Fibroblast of skin of abdomen (primary cell): ENCODE results near the gene TBC1D25. TPM values are rescaled to one million over a fixed set of nuclear protein-coding genes. Genes with fewer than 3 reads are reported as not detected.

Source experiments
- DNase-seq: peaks from one replicate; pipeline ENCODE4 v3.0.0-alpha.2; 2013
- polyA plus RNA-seq, 2 experiments: library from polyadenylated mRNA; unstranded; fragments of 120-200 nt; gene quantifications; one replicate each; pipeline ENCODE4 v1.2.1, GENCODE V29; 2013; ENCODE audit not compliant: insufficient read length in 2 of 2

The TBC1D25 gene
- 11.4 TPM for polyA plus RNA-seq (2013, experiment 1 of 2; ENCODE audit: insufficient read length)
- polyA plus RNA-seq (2013, experiment 2 of 2; ENCODE audit: insufficient read length): 12.2 TPM

DNA sequence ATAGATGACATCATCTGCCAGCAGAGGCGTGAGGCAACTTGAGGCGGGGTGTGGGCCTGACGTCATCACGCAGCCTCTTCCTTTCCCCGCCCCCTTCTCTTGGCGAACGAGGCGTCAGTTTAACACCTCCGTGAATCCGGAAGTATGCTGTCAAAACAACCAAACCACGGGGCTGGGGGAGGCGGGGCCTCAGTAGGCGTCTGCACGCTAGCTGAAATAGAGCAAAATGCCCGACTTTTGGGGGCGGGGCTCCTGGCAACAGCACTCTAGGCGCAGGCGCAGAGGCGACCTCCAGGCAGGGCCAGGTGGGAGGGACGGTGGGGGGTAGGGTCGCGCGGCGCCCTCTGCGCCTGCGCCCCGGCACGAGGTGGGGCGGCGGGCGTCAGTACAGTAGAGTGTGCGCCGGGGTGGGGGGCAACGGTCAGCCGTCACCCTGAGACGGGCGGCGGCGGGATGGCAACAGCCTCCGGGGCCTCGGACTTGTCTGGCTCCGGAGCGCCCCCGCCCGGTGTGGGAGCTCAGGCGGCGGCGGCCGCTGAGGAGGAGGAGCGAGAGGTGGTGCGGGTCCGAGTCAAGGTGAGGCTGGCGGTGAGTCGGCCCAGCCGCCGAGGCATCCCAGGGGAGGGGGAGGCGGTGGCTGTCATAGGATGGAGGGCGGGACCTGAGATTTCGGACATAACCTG lies at the start of gene TBC1D25:
TBC1D25 (plus strand) TSS at position 370 of the 683 bp plus-strand sequence; CDS start at position 454, 84 bp downstream.
- DNase-seq: peak; percentile 97

DNA sequence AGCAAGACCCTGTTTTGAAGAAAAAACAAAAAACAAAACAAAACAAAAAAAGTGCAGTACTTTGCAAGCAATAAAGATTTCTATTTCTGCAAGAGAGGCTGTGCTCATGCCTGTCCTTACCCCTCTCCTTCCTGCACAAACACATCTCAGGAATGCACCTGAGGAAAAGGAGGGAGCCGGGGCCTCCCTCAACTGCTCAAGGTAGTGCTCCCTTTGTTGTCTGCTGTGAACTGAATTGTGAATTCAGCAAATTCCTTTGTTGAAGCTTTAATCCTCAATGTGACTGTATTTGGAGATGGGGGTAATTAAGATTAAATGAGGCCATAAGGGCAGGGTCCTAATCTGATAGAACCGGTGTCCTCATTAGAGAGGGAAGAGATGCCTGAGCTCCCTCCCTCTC lies 49.6 kb upstream of the TBC1D25 start:
- no peak for DNase-seq

- no peak for DNase-seq
Observed at GRCh38 chrX:48490661-48491060, 48.9 kb upstream of the TBC1D25 start.

DNA sequence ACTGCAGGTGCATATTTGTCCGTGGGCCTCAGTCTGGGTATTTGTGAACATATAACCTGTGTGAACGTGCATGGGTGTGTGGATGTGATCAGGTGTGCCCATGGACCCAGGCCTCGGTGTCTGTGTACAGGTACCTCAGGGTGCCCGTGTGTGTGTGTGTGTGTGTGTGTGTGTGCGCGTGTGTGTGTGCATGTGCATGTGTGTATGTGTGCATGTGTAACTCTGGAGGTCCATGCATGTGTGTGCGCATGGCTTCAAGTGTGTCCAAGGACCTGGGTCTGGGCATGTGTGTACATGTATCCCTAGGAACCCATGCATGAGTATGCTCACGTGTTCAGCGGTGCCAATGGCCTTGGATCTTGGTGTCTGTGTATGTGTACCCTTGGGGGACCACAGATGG lies 47.7 kb upstream of the TBC1D25 start:
- no peak for DNase-seq

GRCh38 chrX:48492293-48492910 lies 47.1 kb upstream of the TBC1D25 start:
- peak; percentile 40 for DNase-seq

DNA sequence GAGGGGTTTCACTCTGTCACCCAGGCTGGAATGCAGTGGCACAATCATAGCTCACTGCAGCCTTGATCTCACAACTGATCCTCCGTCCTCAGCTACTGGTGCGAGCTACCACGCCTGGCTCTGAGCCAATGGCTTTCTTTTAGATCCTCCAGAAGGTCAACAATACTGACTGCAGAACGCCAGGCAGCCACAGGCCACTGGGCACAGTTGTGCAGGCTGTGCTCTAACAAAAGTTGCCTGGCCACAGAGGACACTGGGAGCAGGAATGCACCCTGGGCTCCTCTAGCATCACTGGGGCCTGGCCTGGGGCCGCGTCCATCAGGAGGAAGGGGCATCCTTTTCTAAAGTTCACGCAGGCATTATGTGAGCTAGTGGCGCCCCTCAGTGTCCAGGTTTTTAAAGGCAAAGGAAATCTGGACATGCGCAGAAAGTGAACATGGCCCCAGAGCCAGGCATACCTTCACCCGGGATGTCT lies 45.6 kb upstream of the TBC1D25 start:
- DNase-seq: peak; percentile 40

- no peak for DNase-seq
Observed at GRCh38 chrX:48496660-48497059, 42.9 kb upstream of the TBC1D25 start.

- no peak for DNase-seq
Observed at GRCh38 chrX:48497871-48498270, 41.6 kb upstream of the TBC1D25 start.

DNA sequence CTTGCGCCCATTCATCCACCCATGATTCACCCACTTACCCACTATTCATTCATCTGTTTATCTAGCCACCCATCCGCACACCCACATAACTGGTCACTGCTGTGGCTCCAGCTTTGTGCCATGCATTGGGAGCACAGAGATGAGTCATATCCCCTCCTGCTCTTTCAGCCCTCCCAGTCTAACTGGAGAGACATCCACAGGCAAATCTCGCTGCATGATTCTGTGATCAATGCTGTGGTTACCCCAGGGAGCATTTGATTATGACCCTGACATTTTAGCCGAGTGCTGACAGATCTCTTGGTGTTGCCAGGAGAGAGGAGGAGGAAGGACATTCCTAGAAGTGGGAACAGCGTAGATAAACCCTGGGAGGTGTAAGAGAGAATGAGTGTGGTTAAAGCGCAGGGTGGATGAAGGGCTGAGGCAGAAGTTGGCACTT lies 41.1 kb upstream of the TBC1D25 start:
- DNase-seq: peak; percentile 68

DNA sequence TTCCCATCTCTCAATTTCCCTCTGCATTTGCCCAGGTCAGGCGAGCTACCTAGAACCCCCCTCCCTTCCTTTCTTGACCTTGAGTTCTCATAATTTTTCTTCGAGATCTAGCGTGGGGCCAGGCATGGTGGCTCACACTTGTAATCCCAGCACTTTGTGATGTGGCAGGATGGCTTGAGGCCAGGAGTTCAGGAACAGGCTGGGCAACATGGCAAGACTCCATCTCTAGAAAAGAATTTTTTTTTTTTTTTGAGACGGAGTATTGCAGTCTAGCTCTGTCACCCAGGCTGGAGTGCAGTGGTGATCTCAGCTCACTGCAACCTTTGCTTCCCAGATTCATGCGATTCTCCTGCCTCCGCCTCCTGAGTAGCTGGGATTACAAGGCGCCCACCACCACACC lies 35.3 kb upstream of the TBC1D25 start:
- no peak for DNase-seq

DNA sequence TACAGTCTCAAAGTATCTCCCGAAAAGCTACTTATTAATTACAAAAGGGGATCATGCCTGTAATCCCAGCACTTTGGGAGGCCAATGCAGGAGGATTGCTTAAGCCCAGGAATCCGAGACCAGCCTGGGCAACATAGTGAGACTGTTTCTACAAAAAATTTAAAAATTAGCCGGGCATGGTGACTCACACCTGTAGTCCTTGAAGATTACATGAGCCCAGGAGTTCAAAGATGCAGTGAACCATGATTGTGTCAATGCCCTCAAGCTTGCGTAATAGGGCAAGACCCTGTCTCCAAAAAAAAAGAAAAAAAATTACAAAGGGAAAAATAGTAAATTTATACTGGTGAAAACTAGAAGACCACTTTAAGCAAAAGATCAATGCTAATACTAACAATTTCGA lies 34.0 kb upstream of the TBC1D25 start:
- DNase-seq: no peak

GRCh38 chrX:48507246-48507645 lies 32.3 kb upstream of the TBC1D25 start:
- DNase-seq: no peak

DNA sequence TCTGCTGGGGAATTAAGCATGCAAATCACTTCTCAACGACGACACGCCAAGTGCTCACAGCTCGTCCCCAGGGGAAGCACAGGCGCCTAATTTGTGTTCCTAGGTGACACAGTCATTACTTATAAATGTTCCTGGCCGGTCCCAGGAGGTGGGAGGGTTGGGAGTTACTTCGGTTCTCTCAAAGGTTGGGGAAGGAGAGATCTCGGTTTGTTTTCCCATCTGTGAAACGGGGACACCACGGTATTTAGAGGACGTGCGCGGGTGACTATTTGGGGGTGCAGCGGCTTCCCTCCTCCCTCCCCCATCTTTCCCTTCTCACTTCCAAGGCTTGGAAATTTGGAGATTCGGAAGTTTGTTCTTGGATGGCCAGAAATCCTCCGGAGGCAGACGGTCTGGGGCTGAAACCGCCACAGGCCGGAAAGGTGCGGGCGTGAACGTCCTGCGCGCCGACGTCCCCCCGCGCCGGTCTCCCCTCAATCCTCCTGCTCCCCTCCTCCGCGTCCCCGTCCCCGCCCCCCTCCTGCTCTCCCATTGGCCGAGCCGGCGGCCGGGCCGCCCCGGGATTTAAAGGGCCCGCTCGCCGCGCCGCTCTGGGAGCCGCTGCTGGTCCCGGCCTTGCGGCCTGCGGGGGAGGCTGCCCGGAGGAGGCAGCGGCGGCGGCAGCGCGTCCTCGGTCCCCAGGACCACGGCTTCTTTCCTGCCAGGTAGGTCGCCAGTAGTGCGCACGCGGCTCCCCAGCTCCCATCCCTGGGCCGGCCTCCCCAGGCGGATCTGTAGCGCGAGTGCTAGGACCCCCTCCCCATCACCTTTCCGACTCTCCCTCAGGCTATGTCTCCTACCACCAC lies 30.9 kb upstream of the TBC1D25 start, which contains the start of gene PORCN:
PORCN (plus strand) TSS at position 593 of the 845 bp plus-strand sequence. CDS start 829 bp downstream, outside the sequence.
- DNase-seq: peak; percentile 68

GRCh38 chrX:48509245-48509590 lies 30.3 kb upstream of the TBC1D25 start:
- no peak for DNase-seq

DNA sequence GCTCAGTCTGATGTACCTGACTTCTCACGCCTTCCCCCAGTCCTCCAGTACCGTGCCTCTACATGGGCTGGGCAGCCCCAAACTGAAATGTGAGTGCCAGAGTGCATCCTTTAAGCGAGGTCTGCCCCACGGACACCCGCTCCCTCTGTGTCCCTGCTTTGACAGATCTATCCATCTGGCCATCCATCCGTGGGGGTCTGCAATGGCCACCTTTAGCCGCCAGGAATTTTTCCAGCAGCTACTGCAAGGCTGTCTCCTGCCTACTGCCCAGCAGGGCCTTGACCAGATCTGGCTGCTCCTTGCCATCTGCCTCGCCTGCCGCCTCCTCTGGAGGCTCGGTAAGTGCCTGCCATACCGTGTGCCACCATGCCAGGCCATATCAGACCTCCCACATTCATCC lies 29.9 kb upstream of the TBC1D25 start:
- no peak for DNase-seq

- no peak for DNase-seq
Observed at GRCh38 chrX:48511560-48511959, 28.0 kb upstream of the TBC1D25 start.

DNA sequence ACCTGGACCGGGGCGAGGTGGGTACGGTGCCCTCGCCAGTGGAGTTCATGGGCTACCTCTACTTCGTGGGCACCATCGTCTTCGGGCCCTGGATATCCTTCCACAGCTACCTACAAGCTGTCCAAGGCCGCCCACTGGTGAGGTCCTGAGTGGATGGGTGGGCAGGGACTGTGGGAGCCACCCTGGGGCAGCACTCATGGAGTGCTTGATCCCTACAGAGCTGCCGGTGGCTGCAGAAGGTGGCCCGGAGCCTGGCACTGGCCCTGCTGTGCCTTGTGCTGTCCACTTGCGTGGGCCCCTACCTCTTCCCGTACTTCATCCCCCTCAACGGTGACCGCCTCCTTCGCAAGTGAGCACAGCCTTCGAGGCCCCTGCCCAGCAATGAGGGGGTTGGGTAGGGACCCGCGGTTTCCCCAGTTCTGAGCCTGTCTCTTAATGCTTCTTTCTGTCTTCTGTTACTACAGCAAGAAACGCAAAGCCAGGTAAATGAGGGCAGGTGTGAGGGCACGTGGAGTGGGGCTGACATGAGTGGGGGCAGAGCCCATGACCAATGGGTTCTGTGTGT lies 27.1 kb upstream of the TBC1D25 start:
- no peak for DNase-seq

- no peak for DNase-seq
Observed at GRCh38 chrX:48513670-48514069, 25.8 kb upstream of the TBC1D25 start.

DNA sequence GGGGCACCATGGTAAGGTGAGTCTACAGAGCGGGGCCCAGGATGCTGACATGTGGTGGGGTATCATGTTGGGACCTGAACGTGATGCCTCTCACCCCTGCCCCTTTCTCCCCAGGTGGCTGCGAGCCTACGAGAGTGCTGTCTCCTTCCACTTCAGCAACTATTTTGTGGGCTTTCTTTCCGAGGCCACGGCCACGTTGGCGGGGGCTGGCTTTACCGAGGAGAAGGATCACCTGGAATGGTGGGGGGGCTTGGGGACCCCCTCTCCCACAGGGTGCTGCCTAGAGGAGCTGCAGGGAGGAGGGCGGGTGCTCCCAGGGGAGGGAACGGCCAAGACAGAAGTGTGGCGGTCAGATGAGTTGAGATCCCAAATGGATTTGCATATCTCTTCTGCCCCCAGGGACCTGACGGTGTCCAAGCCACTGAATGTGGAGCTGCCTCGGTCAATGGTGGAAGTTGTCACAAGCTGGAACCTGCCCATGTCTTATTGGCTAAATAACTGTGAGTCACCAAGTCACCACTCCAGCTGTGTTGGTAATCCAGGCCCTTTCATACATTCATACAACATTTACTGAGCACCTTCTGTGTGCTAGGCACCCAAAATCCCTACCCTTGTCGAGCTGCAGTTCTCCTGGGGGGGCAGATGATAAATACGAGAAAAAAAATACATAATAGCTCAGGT lies 25.2 kb upstream of the TBC1D25 start:
- no peak for DNase-seq

DNA sequence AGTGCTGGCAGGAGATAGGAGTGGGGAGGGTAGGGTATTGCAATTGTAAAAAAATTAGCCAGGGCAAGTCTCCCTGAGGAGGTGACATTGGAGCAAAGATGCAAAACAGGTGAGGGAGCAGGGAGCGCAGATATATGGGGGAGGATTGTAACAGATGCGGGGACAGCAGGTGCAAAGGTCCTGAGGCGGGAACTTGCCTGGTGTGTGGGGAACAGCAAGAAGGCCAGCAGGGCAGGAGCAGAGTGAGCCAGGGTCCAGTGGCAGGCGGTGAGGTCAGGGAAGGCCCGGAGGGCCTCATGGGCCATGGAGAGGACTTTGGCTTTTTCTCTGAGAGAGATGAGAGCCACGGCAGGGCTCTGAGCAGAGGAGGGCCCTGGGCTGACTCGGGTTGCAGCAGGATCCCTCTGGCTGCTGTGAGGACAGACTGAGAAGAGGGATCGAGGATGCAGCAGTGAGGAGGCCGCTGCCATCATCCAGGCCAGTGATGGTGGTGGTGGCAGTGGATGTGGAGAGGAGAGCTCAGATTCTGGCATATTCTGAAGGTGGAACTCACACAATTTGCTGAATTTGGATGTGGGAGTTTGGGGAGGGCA lies 24.6 kb upstream of the TBC1D25 start:
- DNase-seq: no peak

DNA sequence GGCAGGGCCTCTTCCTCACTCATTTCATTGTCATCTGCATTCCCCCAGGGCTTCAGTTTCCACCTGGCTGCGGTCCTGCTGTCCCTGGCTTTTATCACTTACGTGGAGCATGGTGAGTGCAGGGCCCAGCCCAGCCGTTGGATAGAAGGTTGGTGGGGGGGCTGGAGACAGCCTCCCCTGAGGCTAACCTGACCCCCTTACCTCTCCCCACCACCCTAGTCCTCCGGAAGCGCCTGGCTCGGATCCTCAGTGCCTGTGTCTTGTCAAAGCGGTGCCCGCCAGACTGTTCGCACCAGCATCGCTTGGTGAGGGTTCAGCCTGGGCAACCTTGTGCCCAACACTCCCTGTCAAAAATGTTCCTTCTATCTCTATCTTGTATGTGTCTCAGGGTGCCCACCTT lies 23.7 kb upstream of the TBC1D25 start:
- DNase-seq: no peak

DNA sequence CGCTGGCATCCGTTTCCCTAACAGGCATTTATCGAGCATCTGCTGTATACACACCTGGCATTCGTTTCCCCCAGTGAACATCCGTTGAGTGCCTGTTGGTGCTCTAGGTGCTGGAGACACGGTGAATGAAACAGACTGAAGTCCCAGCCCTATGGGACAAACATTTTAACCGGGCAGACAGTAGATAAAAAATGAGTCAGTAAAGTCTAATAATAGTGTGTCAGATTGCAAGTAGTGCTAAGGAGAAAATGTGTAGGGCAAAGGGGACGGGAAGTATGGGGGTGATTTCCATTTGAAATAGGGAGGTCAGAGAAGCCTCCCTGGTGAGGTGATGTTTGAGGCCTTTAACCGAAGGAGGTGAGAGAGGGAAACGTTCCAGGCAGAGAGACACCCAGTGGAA lies 23.2 kb upstream of the TBC1D25 start:
- no peak for DNase-seq
